GM18505 (cell line): Measurements from ENCODE around the gene RERE.
"Not testable (repeated sequence)": the region's sequence is repeated elsewhere in the genome, so short reads cannot be mapped to it uniquely, and the experiment has no call there.

Source experiments
- ATAC-seq: cut with Tn5 transposase; IDR thresholded peaks from one replicate; pipeline ENCODE4 v1.9.1; 2021; ENCODE audit not compliant: unreplicated experiment
- POLR2A ChIP-seq: IDR thresholded peaks from 4 replicates; pipeline ENCODE4 v1.6.1; 2011; ENCODE audit warnings: borderline replicate concordance; ENCODE audit not compliant: insufficient read depth, insufficient read length; ENCODE audit errors: extremely low read depth

Gene RERE

DNA sequence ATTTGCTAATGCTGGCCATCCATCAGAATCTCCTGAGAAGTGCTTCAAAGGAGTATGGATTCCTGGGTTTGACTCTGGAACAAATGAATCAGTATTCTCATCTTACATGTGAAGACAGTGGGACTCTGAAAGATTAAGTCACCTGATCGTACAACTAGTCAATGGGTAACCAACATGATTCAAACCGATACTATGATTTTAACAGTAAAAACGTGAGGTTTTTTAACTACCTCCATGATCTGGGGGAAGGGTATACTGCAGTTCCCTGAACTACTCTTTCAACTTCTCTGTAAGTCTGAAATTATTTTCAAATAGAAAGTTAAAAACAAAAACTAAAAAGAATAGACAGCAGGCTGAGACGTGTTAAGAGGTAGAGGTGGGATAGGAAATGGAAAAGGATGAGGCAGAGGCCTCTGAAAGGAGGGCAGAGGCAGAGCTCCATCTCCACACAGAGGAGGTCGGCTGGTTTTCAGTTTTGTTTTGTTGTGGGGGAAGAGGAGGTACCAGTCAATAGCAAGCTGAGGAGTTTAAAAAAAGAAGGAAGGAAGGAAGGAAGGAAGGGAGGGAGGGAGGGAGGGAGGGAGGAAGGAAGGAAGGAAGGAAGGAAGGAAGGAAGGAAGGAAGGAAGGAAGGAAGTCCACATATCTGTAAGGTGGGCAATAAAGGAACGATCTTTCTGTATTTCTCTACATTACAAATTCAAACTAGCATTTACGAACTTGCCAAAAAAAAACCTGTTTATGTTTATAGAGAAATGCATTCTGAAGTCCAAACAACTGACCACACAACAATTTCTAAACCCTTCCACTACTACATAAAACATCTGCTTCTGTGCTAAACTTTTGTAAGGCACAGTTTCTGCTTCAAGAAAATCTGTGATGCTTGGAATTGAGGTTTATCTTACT, 213.1 kb downstream of the RERE start:
- no peak for TF ChIP-seq POLR2A
- peak; percentile 81 for ATAC-seq

DNA sequence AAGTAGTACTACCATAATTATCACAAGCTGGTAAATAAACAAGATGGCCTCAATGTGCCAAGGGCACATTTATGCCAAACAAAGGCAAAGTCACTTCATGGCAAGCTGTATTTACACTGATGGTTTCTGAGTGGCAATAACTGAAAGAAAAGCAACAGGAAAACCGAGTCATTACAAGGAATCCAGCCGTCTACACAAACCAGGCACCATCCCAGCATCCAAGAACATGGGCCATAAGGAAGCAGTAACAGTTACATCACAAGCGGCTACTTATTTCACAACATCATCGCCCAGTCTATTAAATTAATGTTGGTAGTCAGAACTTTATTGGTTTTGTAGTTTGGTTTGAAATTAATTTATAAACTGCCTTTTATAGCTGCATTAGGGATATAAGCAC, 214.2 kb downstream of the RERE start:
- no peak for TF ChIP-seq POLR2A
- no peak for ATAC-seq

DNA sequence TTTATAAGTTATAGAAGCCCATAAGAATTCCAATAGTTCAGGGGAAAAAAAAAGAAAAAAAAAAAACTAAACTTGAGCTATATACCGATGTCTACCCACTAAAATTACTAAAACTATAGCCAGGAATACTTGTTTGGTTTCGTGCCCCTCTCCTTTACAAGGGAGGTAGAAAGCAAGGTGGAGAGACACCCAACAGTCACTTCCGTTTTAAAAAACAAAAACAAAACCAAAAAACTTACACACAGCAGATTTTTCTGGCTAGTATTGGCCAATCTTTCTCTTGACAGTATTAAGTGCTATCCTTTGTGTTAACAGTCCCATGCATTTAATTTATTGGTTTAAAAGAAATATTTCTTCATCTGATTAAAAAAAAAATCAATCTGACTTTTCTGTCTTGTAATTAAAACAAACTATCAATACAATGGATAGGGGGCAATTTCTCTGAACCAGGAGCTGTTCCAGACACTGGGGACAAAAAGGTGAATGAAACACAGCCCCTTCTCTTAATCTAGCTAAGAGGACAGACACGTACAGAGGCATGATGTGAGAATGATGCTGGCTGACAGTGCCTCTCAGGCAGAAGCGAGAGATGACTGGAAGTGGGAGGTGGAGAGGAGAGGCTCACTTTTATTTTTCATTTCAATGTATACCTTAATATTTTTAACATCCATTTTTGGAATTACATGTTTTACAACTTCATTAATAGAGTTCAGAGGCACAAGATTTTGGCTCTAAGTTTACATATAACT, 214.8 kb downstream of the RERE start:
- no peak for ATAC-seq

DNA sequence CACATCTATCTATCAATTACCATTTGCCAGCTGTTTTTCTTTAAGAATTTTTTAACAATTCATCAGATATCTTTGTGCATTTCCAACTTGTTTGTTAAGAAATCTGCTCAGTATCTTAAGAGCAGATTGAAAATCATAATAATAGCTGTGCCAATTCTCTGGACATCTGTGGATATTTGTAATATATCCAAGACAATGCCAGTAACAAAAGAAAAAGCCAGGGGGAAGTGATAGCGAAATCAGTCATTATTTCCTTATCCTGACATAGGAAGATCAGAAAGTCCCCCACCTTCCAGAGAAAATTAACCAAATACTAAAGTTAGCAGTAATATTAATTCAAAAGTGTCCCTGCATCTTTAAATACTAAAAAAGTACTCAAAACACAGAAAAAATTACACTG, 217.1 kb downstream of the RERE start:
- no peak for ATAC-seq
- TF ChIP-seq POLR2A = no peak

More for the DNA sequence above, 214.8 kb downstream of the RERE start:
- no peak for TF ChIP-seq POLR2A

DNA sequence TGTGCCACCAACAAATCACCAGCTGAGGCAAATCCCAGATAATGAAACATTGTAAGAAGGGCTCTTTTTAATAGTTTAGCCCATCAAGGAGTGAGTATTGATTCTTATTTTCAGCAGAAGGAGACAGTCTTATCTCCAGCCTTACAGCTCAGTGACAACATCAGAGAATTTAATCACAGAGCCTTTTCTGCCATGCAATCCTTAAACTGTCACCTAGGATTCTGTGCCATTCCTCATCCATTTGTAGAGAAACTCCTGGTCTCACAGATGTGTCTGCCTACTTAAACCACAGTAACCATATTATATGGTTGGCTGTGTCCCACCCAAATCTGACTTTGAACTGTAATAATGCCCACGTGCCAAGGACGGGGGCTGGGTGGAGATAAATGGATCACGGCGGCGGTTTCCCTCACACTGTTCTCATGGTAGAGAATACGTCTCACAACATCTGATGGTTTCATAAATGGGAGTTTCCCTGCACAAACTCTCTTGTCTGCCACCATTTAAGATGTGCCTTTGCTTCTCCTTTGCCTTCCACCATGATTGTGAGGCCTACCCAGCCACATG, 217.7 kb downstream of the RERE start:
- ATAC-seq = no peak
- TF ChIP-seq POLR2A = no peak

DNA sequence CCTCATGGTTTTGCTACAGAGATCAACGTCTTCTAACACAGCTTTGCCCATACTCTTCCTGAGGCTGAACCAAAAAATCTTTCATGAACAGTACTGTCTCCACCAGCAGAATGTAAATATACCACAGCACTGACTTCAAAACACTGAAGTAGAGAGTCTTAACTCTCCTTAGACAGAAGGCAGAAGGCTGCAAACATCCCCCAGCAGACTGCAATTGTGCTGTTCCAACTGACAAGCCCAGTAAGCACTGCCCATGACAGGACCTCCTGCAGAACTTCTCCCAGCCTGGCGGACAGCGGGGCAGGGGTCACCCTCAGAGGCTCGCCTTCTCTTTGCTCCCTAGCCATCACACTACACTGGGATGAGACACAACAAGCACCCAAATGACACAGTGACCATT, 218.7 kb downstream of the RERE start:
- ATAC-seq = no peak
- no peak for TF ChIP-seq POLR2A

DNA sequence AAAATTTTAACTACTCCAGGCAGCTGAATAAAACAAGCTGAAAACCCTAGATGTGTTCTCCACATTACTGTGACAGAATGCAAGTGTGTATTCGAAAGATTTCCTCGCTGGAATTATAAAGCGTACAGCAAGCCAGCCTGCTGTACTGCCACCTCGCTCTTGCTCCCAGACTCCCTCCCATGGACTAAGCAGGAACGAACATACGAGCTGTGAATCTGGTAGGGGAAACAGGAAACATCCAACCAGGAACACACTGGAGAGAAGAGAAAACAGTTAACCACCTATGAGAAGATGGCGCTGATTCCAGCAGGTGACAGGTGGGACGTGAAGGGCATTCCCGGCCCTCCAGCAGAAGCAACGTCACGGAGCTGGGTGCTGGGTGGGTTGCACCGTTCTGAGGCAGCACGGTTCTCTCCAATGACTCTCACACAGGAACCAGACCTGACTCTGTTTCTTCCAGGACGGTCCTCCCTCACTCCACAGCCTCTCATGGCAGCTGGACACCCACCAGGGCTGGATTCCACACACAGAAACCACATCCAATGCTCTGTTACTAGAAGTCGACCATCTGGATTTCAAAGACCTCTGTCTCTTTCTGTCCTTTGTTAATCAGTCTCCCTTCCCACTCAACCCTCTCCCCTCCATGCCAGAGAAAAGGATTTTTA, 219.2 kb downstream of the RERE start:
- no peak for ATAC-seq
- no peak for TF ChIP-seq POLR2A

DNA sequence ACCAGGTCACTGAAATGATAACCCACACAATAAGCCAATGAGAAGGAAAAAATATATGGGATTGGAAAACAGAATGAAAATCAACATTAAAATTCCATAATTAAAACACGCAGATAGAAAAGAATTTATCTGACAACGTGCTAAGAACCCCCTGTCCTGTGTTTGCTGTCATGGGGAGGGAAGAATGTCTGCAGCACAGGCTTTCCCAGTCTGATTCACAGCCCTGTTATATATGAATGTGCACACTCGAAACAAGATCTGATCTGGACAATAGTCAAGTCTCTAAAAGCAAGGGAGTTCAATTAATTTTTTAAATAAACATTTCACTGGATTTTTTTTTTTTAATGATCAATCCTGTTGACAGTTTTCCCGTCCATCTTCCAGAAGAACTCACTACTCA, 220.0 kb downstream of the RERE start:
- ATAC-seq = no peak
- TF ChIP-seq POLR2A = no peak

DNA sequence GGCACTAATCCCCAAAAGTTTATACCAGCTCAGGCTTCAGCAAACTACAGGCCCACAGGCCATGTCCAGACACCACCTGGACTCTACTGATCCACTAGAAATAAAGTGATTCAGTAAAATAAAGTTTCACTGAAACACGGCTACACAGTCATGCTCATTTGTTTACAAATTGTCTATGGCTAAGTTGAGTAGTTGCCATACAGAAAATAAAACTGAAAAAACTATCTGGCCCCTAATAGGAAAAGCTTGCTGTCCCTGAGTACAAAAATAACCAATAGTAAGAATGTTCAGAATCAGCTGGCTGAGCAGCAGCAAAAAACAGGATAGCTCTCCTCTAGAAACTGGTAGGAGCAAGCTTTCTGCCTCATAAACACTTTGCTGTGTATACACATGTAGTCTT, 221.5 kb downstream of the RERE start:
- TF ChIP-seq POLR2A = no peak
- no peak for ATAC-seq

DNA sequence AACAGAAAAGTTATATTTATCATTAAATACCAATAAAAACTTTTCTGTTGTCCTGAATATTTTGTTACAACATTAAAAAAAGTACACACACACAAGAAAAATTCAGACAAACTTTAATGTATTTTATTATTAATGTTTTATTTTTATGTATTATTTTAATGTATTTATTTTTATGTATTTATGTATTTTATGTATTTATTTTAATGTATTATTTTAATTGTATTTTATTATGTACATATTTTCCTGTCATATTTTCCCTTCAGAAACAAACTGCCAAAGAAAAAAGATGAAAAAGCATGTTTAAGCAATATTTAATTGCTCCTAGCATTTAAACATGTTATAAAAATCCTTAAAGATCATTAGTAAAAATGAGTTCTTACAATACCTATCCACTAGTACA, 222.1 kb downstream of the RERE start:
- no peak for TF ChIP-seq POLR2A
- no peak for ATAC-seq

DNA sequence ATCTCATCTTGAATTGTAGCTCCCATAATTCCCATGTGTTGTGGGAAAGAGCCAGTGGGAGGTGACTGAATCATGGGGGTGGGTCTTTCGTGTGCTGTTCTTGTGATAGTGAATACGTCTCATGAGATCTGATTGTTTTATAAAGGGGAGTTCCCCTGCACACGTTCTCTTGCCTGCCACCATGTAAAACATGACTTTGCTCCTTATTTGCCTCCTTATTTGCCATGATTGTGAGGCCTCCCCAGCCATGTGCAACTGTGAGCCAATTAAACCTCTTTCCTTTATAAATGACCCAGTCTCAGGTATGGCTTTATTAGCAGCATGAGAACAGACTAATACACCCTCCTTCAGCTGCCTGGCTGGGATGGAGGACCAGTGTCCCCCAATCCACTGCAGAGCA, 224.1 kb downstream of the RERE start:
- ATAC-seq = not testable (repeated sequence)

DNA sequence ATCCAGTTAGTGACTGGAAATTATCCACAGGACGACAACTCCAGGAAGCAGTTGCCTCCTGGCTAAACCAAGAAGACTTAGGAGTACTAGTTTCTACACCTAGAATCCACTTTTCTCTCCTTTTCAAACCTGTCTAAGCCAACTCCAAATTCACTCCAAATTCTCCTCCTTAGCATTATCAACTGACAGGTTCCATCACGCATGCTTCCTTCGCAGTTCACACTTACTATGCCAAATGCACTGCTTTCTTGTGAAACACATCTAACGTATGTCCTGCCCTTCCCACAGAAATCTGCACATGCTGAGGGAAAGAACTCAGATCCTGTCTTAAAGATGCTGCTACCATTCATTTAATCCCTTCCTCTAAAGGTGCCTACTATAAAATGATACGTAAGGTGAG, 225.9 kb downstream of the RERE start:
- ATAC-seq = no peak
- no peak for TF ChIP-seq POLR2A

DNA sequence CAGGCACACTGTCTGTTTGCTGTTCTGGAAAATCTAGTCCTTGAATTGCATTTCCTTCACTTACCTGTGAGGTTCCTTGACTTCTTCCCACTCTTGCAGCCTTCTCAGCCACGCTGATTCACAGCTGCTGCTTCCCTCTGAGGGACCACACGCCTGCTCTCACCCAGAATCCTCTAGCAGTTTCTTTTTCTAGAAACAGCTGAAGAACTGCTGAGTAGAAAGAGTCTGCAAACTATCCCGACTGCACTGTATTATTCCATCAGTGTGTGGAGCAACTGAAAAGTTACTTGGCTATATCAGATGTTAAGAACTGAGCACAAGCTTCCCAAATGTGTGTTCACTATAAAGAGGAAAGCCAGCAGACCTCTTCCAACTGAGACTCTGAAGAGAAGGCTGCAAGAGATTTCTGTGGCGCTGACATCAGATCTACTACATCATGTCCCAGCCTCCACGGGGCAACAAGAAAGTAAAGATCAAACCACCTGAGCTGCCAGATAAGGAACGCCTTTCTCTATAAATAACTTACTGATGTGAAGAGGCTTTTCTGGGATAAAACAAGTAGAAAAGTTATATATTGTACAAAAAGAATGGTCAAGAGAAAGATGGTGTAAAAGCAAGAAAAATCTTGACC, 226.6 kb downstream of the RERE start:
- ATAC-seq = no peak
- no peak for TF ChIP-seq POLR2A

DNA sequence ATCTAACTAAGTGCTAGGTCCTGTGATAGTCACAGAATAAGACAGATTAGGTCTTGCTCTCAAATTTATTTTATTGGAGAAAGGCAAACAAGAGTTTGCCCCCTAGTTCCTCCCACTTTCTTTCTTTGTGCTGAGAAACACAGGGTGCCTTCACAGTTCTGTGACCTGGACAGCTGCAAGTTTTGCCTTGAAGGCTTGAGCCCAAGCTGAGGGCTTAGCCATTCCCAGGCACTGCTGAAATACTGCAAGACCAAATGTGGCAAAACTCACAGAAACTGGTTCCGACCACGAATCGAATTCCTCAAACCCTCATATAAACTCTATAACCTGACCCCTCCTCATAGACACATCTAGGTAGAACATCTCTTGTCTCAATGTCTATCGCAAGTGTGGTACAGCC, 227.9 kb downstream of the RERE start:
- TF ChIP-seq POLR2A = no peak
- ATAC-seq = no peak

DNA sequence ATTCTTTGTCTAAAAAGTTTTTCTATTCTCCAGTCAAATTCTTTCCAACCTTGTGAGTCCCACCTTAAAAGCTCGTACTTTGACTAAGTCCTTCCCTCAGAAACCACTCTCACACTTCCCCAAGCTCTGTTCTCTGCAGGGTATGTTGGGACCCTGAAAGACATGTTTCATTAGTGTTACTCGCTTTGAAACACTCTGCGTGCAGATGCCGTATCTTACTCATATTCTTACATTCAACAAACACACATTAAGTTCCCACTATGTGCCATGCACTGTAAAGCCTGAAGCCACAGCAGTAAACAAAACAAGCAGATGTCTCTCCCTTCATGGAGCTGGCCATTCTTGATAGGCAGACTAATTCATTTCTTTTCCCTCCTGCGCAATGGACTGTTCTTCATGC, 229.7 kb downstream of the RERE start:
- no peak for TF ChIP-seq POLR2A
- ATAC-seq = no peak
